Prostate gland (tissue), 2 donors: Measurements from ENCODE around the gene HUNK.

Experiments
- POLR2A ChIP-seq: fragments of 450-650 bp; IDR thresholded peaks from one replicate; pipeline ENCODE4 v1.6.1; 2016; ENCODE audit warnings: antibody characterized with exemption, mild to moderate bottlenecking
- POLR2AphosphoS5 ChIP-seq: sonication (generic); formaldehyde crosslinking; IDR thresholded peaks from one replicate; pipeline ENCODE4 v1.6.1; 2017; ENCODE audit warnings: antibody characterized with exemption
- TF ChIP-seq, protein P1 (sequence below), 4 experiments: fragments of 200-600 bp in 2 of 4; fragments of 450-650 bp in 2 of 4; sonication (generic) in 2 of 4; IDR thresholded peaks; 1 replicate in 3 of 4; 2 replicates in 1 of 4; pipeline ENCODE4 v1.5.1; 2016 to 2019; ENCODE audit warnings: antibody characterized with exemption in 4 of 4, mild to moderate bottlenecking in 2 of 4, moderate library complexity in 2 of 4

- TF ChIP-seq POLR2A (no peak), POLR2AphosphoS5 (no peak)
- TF ChIP-seq, protein P1, sequence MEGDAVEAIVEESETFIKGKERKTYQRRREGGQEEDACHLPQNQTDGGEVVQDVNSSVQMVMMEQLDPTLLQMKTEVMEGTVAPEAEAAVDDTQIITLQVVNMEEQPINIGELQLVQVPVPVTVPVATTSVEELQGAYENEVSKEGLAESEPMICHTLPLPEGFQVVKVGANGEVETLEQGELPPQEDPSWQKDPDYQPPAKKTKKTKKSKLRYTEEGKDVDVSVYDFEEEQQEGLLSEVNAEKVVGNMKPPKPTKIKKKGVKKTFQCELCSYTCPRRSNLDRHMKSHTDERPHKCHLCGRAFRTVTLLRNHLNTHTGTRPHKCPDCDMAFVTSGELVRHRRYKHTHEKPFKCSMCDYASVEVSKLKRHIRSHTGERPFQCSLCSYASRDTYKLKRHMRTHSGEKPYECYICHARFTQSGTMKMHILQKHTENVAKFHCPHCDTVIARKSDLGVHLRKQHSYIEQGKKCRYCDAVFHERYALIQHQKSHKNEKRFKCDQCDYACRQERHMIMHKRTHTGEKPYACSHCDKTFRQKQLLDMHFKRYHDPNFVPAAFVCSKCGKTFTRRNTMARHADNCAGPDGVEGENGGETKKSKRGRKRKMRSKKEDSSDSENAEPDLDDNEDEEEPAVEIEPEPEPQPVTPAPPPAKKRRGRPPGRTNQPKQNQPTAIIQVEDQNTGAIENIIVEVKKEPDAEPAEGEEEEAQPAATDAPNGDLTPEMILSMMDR (IDR thresholded peaks at IDR 0.05) = no peak
These were observed 135.9 kb downstream of the HUNK start for GRCh38 chr21:32008714-32009113.
